Endodermal cell (in vitro differentiated cells): Measurements from ENCODE around the gene GABPA. TPM values are rescaled to one million over a fixed set of nuclear protein-coding genes. Genes with fewer than 3 reads are reported as not detected.

Experiments
- DNase-seq: peaks from one replicate; pipeline ENCODE4 v3.0.0-alpha.2; 2017
- H3K27ac ChIP-seq: 2 replicates; pipeline ENCODE4 v1.5.1; 2013; ENCODE audit warnings: mild to moderate bottlenecking, low read depth, low read length, moderate library complexity
- H3K27me3 ChIP-seq: 2 replicates; pipeline ENCODE4 v1.6.1; 2013; ENCODE audit warnings: mild to moderate bottlenecking, low read length, moderate library complexity; ENCODE audit not compliant: insufficient read depth, control insufficient read depth, poor library complexity, severe bottlenecking
- H3K36me3 ChIP-seq: 2 replicates; pipeline ENCODE4 v1.7.0; 2013; ENCODE audit warnings: mild to moderate bottlenecking, low read length, moderate library complexity; ENCODE audit not compliant: control insufficient read depth, insufficient read depth
- H3K4me1 ChIP-seq: one replicate; pipeline ENCODE4 v1.7.0; 2013; ENCODE audit warnings: low read length; ENCODE audit not compliant: control insufficient read depth, insufficient read depth
- H3K4me3 ChIP-seq: 2 replicates; pipeline ENCODE4 v1.5.1; 2013; ENCODE audit warnings: mild to moderate bottlenecking, low read length, moderate library complexity
- H3K9ac ChIP-seq: 2 replicates; pipeline ENCODE4 v1.6.1; 2013; ENCODE audit warnings: mild to moderate bottlenecking, low read length, moderate library complexity; ENCODE audit not compliant: poor library complexity, severe bottlenecking; ENCODE audit errors: extremely low read depth
- H3K9me3 ChIP-seq: 2 replicates; pipeline ENCODE4 v1.6.1; 2013; ENCODE audit warnings: mild to moderate bottlenecking, low read length, moderate library complexity; ENCODE audit not compliant: control insufficient read depth
- H3K27ac Mint-ChIP-seq: 2 replicates; pipeline ENCODE4 v1.8.0; 2020; ENCODE audit warnings: mixed read lengths
- H3K27me3 Mint-ChIP-seq: 2 replicates; pipeline ENCODE4 v1.8.0; 2021; ENCODE audit warnings: mild to moderate bottlenecking, mixed read lengths; ENCODE audit not compliant: insufficient read depth
- H3K36me3 Mint-ChIP-seq: 2 replicates; pipeline ENCODE4 v1.8.0; 2020; ENCODE audit warnings: low read depth, mixed read lengths
- H3K4me1 Mint-ChIP-seq: 2 replicates; pipeline ENCODE4 v1.8.0; 2020; ENCODE audit warnings: mixed read lengths
- H3K4me3 Mint-ChIP-seq: 2 replicates; pipeline ENCODE4 v1.8.0; 2020; ENCODE audit warnings: mild to moderate bottlenecking, moderate library complexity, mixed read lengths
- H3K9me3 Mint-ChIP-seq: 2 replicates; pipeline ENCODE4 v1.8.0; 2020; ENCODE audit warnings: mild to moderate bottlenecking, mixed read lengths
- WGBS, 2 experiments: methylation state at CpG; one replicate each; pipeline versions ENCODE4 v1.1.5 to v1.1.7; 2013; ENCODE audit warnings: missing lambda C conversion rate in 2 of 2, mixed read lengths in 1 of 2; ENCODE audit not compliant: insufficient coverage in 1 of 2, insufficient read length in 1 of 2; 5-methylcytosine and 5-hydroxymethylcytosine counted together
- total RNA-seq, 2 donors: library from RNA; stranded (reverse); fragmentation: NEBNext Ultra II Directional in 1 of 2; extraction: Animal tissue kit (Norgen Biotek cat#: 25700) in 1 of 2; gene quantifications; 2 replicates in 1 of 2; 3 replicates in 1 of 2; pipeline ENCODE4 v1.2.1, GENCODE V29; 2021
- TF ChIP-seq, protein P1 (sequence below): fragments of 200-600 bp; sonication (generic); conservative IDR thresholded peaks from 2 replicates; pipeline ENCODE4 v1.5.0; 2021; ENCODE audit warnings: antibody characterized with exemption, mild to moderate bottlenecking

Gene GABPA
- total RNA-seq, 2 donors from 2014 or later, result 30.4 to 35.3 TPM

DNA sequence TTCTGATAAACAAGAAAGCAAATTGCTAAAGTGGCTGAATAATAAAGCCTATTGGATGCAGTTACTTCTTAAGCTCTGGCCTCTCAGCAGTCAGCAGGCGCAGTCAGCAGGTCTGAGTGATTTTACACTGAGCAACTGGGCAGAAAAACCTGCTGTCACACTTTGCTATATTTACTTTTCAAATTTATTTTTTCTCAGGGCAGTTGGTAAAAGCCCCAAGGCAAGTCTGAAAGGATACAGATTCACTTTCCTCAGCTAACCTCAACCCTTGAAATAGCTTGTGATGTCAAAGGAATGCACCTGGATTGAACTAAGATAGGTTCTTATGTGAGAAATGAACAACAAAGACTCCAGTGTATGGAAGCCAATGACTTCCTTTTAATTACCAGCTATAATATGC, 34.0 kb upstream of the GABPA start:
- TF ChIP-seq, protein P1, sequence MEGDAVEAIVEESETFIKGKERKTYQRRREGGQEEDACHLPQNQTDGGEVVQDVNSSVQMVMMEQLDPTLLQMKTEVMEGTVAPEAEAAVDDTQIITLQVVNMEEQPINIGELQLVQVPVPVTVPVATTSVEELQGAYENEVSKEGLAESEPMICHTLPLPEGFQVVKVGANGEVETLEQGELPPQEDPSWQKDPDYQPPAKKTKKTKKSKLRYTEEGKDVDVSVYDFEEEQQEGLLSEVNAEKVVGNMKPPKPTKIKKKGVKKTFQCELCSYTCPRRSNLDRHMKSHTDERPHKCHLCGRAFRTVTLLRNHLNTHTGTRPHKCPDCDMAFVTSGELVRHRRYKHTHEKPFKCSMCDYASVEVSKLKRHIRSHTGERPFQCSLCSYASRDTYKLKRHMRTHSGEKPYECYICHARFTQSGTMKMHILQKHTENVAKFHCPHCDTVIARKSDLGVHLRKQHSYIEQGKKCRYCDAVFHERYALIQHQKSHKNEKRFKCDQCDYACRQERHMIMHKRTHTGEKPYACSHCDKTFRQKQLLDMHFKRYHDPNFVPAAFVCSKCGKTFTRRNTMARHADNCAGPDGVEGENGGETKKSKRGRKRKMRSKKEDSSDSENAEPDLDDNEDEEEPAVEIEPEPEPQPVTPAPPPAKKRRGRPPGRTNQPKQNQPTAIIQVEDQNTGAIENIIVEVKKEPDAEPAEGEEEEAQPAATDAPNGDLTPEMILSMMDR, result no peak
- Mint-ChIP-seq H3K36me3 (no peaks in the 10 kb centered on the region), H3K27me3 (no peaks in the 10 kb centered on the region), H3K4me1 (no peaks in the 10 kb centered on the region), H3K4me3 (no peak overlapping the region), H3K27ac (no peak overlapping the region), H3K9me3 (peaks cover 10% of the 10 kb centered on the region)
- WGBS, 2 experiments, result 83 to 100% methylated on average over 1 of the region's 1 CpG
- no peaks in the 10 kb centered on the region for H3K4me1 ChIP-seq
- H3K9ac ChIP-seq, result no peak overlapping the region
- no peaks in the 10 kb centered on the region for H3K36me3 ChIP-seq
- DNase-seq, result no peak
- no peaks in the 10 kb centered on the region for H3K9me3 ChIP-seq
- H3K4me3 ChIP-seq, result no peak overlapping the region
- no peaks in the 10 kb centered on the region for H3K27me3 ChIP-seq
- H3K27ac ChIP-seq, result no peak overlapping the region

DNA sequence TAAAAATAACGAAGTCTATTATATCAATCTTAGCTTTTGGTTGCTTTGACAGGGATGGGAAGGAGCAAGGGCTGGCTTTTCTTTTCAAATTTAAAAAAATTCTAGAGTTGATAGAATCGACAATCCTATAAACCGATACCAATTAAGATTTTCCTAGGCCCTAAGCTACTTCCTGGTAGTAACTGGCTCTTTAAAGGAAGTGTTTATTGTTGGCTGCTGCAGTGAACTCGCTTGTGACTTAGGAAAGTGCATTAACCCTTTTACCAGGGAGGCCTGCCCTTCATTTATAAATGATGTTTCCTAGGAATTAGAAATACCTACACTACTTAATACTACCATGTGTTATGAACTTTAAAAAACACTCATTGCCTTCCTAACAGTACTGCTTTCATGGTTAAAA, 33.2 kb upstream of the GABPA start:
- H3K9me3 Mint-ChIP-seq, result peaks cover 5% of the 10 kb centered on the region
- 80% methylated on average over 4 of the region's 4 CpGs; no CpG with 5 or more reads in 1 of the 2 experiments for WGBS, 2 experiments

DNA sequence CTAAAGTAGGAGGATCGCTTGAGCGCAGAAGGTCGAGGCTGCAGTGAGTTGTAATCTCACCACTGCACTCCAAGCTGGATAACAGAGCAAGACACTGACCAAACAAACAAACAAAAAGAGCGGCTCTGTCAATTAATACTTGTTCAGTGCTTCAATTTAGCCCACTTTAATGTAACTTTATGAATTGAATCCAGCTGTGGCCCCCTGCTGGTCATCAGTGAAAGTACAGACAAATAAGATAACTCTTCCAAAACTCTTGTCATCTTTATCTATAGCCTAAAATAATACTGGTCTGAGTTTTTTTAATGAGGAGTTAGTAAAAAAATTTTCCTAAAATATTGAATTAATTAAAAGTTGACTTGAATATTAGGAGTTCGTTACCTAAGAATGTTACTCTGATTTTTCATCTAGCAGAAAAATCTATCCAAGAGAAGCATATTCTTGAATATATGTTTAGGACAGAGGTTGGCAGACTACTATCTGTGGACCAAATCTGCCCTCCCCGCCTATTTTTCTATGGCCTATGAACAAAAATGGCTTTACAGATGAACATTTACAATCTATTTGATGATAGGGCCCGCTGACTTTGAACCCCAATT, 26.2 kb upstream of the GABPA start:
- no peaks in the 10 kb centered on the region for H3K27me3 ChIP-seq
- Mint-ChIP-seq H3K27me3 (no peaks in the 10 kb centered on the region), H3K36me3 (no peaks in the 10 kb centered on the region), H3K27ac (no peak overlapping the region), H3K4me1 (peaks cover 4% of the 10 kb centered on the region), H3K9me3 (no peaks in the 10 kb centered on the region), H3K4me3 (no peak overlapping the region)
- H3K4me1 ChIP-seq, result no peaks in the 10 kb centered on the region
- no peak overlapping the region for H3K9ac ChIP-seq
- no peaks in the 10 kb centered on the region for H3K36me3 ChIP-seq
- 68 to 75% methylated on average over 5 to 7 of the region's 7 CpGs for WGBS, 2 experiments
- DNase-seq, result peak; percentile 61
- H3K4me3 ChIP-seq, result no peak overlapping the region
- TF ChIP-seq, protein P1, result peak; percentile 89
- no peak overlapping the region for H3K27ac ChIP-seq
- H3K9me3 ChIP-seq, result no peaks in the 10 kb centered on the region

More for the DNA sequence above, 33.2 kb upstream of the GABPA start:
- Histone ChIP-seq H3K27me3 (no peaks in the 10 kb centered on the region), H3K36me3 (no peaks in the 10 kb centered on the region), H3K4me1 (no peaks in the 10 kb centered on the region), H3K27ac (no peak overlapping the region), H3K9ac (no peak overlapping the region), H3K9me3 (no peaks in the 10 kb centered on the region), H3K4me3 (no peak overlapping the region)
- no peak overlapping the region for H3K4me3 Mint-ChIP-seq
- no peaks in the 10 kb centered on the region for H3K4me1 Mint-ChIP-seq
- TF ChIP-seq, protein P1, result no peak
- H3K27me3 Mint-ChIP-seq, result no peaks in the 10 kb centered on the region
- no peaks in the 10 kb centered on the region for H3K36me3 Mint-ChIP-seq
- H3K27ac Mint-ChIP-seq, result no peak overlapping the region
- DNase-seq, result no peak
